GM12875 (cell line): ENCODE results near the gene CDK2.

Source experiments
- H3K4me3 ChIP-seq: one replicate; pipeline ENCODE4 v1.5.1; 2011; ENCODE audit warnings: low read depth, low read length, control low read depth
- CTCF ChIP-seq: IDR thresholded peaks from 2 replicates; pipeline ENCODE4 v1.5.1; 2011; ENCODE audit warnings: low read depth, mild to moderate bottlenecking, control low read depth, inconsistent platforms, low read length, moderate library complexity, borderline replicate concordance; ENCODE audit not compliant: insufficient read depth

CDK2 gene

GRCh38 chr12:56010111-56010570 is 43.5 kb downstream of the CDK2 start:
- TF ChIP-seq CTCF, result no peak
- no peak overlapping the region for H3K4me3 ChIP-seq

- TF ChIP-seq CTCF, result no peak
- H3K4me3 ChIP-seq, result no peak overlapping the region
Measured at GRCh38 chr12:56011509-56012090, 45.0 kb downstream of the CDK2 start.

GRCh38 chr12:56013482-56013881 is 46.9 kb downstream of the CDK2 start:
- TF ChIP-seq CTCF, result no peak
- H3K4me3 ChIP-seq, result no peak overlapping the region

- no peak for TF ChIP-seq CTCF
Measured at GRCh38 chr12:56014205-56014604, 47.6 kb downstream of the CDK2 start.

GRCh38 chr12:56017181-56017580 is 50.6 kb downstream of the CDK2 start:
- TF ChIP-seq CTCF, result no peak
- no peak overlapping the region for H3K4me3 ChIP-seq

More at GRCh38 chr12:56014205-56014604, 47.6 kb downstream of the CDK2 start:
- no peak overlapping the region for H3K4me3 ChIP-seq

GRCh38 chr12:56018356-56018755 is 51.7 kb downstream of the CDK2 start:
- TF ChIP-seq CTCF, result no peak
- no peak overlapping the region for H3K4me3 ChIP-seq

- H3K4me3 ChIP-seq, result no peak within 1 kb of the TSS
- TF ChIP-seq CTCF, result no peak
Measured at GRCh38 chr12:56020423-56021184, 54.0 kb downstream of the CDK2 start, which contains the start of gene IKZF4. TSS of gene IKZF4 (plus strand) at chr12:56021043. CDS start at chr12:56021494, 451 bp downstream.
